Measurements from ENCODE around the gene SMG6.
A peak's percentile ranks its signal among the peaks of the same experiment; 100 is the strongest.

Gene SMG6

GRCh38 chr17:2191785-2192184, 111.8 kb downstream of the SMG6 start:
- Histone ChIP-seq H3K4me1 (ENCODE audit: control insufficient read depth, insufficient read depth, low read length) (peaks cover 51% of the 10 kb centered on the region), H3K36me3 (ENCODE audit: insufficient read depth, low read length) (peaks cover 22% of the 10 kb centered on the region), H3K27me3 (ENCODE audit: control insufficient read depth, insufficient read depth, low read length) (no peaks in the 10 kb centered on the region), H3K4me2 (ENCODE audit: low read length) (peak overlapping the region; percentile 37), H3K9me3 (replicated peaks; ENCODE audit: low read length) (no peaks in the 10 kb centered on the region), H3K9ac (ENCODE audit: low read depth, low read length) (peak overlapping the region; percentile 50), H3K4me3 (ENCODE audit: low read length) (peak overlapping the region; percentile 14)

- H3K36me3 ChIP-seq (ENCODE audit: insufficient read depth, low read length): peaks cover 27% of the 10 kb centered on the region
- no peaks in the 10 kb centered on the region for H3K9me3 ChIP-seq (replicated peaks; ENCODE audit: low read length)
- no peak overlapping the region for H3K9ac ChIP-seq (ENCODE audit: low read depth, low read length)
- H3K4me3 ChIP-seq (ENCODE audit: low read length): no peak overlapping the region
- peaks cover 51% of the 10 kb centered on the region for H3K4me1 ChIP-seq (ENCODE audit: control insufficient read depth, insufficient read depth, low read length)
- no peaks in the 10 kb centered on the region for H3K27me3 ChIP-seq (ENCODE audit: control insufficient read depth, insufficient read depth, low read length)
- no peak overlapping the region for H3K4me2 ChIP-seq (ENCODE audit: low read length)
These were observed 112.4 kb downstream of the SMG6 start for GRCh38 chr17:2191227-2191626.

- H3K9ac ChIP-seq (ENCODE audit: low read depth, low read length): no peak overlapping the region
These were observed 113.6 kb downstream of the SMG6 start for GRCh38 chr17:2190014-2190413.

GRCh38 chr17:2188971-2189630, 114.5 kb downstream of the SMG6 start:
- Histone ChIP-seq H3K4me1 (ENCODE audit: control insufficient read depth, insufficient read depth, low read length) (peaks cover 44% of the 10 kb centered on the region), H3K36me3 (ENCODE audit: insufficient read depth, low read length) (peaks cover 27% of the 10 kb centered on the region), H3K9ac (ENCODE audit: low read depth, low read length) (no peak overlapping the region), H3K9me3 (replicated peaks; ENCODE audit: low read length) (no peaks in the 10 kb centered on the region), H3K27me3 (ENCODE audit: control insufficient read depth, insufficient read depth, low read length) (no peaks in the 10 kb centered on the region), H3K4me3 (ENCODE audit: low read length) (no peak overlapping the region), H3K4me2 (ENCODE audit: low read length) (no peak overlapping the region)

More at GRCh38 chr17:2190014-2190413, 113.6 kb downstream of the SMG6 start:
- peaks cover 29% of the 10 kb centered on the region for H3K36me3 ChIP-seq (ENCODE audit: insufficient read depth, low read length)
- H3K4me3 ChIP-seq (ENCODE audit: low read length): no peak overlapping the region
- no peaks in the 10 kb centered on the region for H3K9me3 ChIP-seq (replicated peaks; ENCODE audit: low read length)
- H3K27me3 ChIP-seq (ENCODE audit: control insufficient read depth, insufficient read depth, low read length): no peaks in the 10 kb centered on the region
- no peak overlapping the region for H3K4me2 ChIP-seq (ENCODE audit: low read length)
- H3K4me1 ChIP-seq (ENCODE audit: control insufficient read depth, insufficient read depth, low read length): peaks cover 44% of the 10 kb centered on the region

GRCh38 chr17:2187758-2188157, 115.8 kb downstream of the SMG6 start:
- H3K4me3 ChIP-seq (ENCODE audit: low read length): no peak overlapping the region
- H3K4me2 ChIP-seq (ENCODE audit: low read length): no peak overlapping the region
- H3K9me3 ChIP-seq (replicated peaks; ENCODE audit: low read length): no peaks in the 10 kb centered on the region
- H3K36me3 ChIP-seq (ENCODE audit: insufficient read depth, low read length): peaks cover 26% of the 10 kb centered on the region
- no peaks in the 10 kb centered on the region for H3K27me3 ChIP-seq (ENCODE audit: control insufficient read depth, insufficient read depth, low read length)
- peaks cover 35% of the 10 kb centered on the region for H3K4me1 ChIP-seq (ENCODE audit: control insufficient read depth, insufficient read depth, low read length)
- no peak overlapping the region for H3K9ac ChIP-seq (ENCODE audit: low read depth, low read length)

- Histone ChIP-seq H3K9me3 (replicated peaks; ENCODE audit: low read length) (no peaks in the 10 kb centered on the region), H3K4me3 (ENCODE audit: low read length) (no peak overlapping the region), H3K36me3 (ENCODE audit: insufficient read depth, low read length) (peaks cover 26% of the 10 kb centered on the region), H3K4me2 (ENCODE audit: low read length) (no peak overlapping the region), H3K4me1 (ENCODE audit: control insufficient read depth, insufficient read depth, low read length) (peaks cover 34% of the 10 kb centered on the region), H3K27me3 (ENCODE audit: control insufficient read depth, insufficient read depth, low read length) (no peaks in the 10 kb centered on the region), H3K9ac (ENCODE audit: low read depth, low read length) (no peak overlapping the region)
These were observed 116.6 kb downstream of the SMG6 start for GRCh38 chr17:2186937-2187336.

GRCh38 chr17:2184993-2185931, 118.3 kb downstream of the SMG6 start:
- peaks cover 26% of the 10 kb centered on the region for H3K36me3 ChIP-seq (ENCODE audit: insufficient read depth, low read length)
- peaks cover 38% of the 10 kb centered on the region for H3K4me1 ChIP-seq (ENCODE audit: control insufficient read depth, insufficient read depth, low read length)
- no peak overlapping the region for H3K4me2 ChIP-seq (ENCODE audit: low read length)
- no peak overlapping the region for H3K9ac ChIP-seq (ENCODE audit: low read depth, low read length)
- no peaks in the 10 kb centered on the region for H3K9me3 ChIP-seq (replicated peaks; ENCODE audit: low read length)
- no peaks in the 10 kb centered on the region for H3K27me3 ChIP-seq (ENCODE audit: control insufficient read depth, insufficient read depth, low read length)
- no peak overlapping the region for H3K4me3 ChIP-seq (ENCODE audit: low read length)

- H3K9ac ChIP-seq (ENCODE audit: low read depth, low read length): no peak overlapping the region
- H3K36me3 ChIP-seq (ENCODE audit: insufficient read depth, low read length): peaks cover 24% of the 10 kb centered on the region
- peaks cover 43% of the 10 kb centered on the region for H3K4me1 ChIP-seq (ENCODE audit: control insufficient read depth, insufficient read depth, low read length)
- no peak overlapping the region for H3K4me3 ChIP-seq (ENCODE audit: low read length)
- no peaks in the 10 kb centered on the region for H3K9me3 ChIP-seq (replicated peaks; ENCODE audit: low read length)
- H3K27me3 ChIP-seq (ENCODE audit: control insufficient read depth, insufficient read depth, low read length): no peaks in the 10 kb centered on the region
- no peak overlapping the region for H3K4me2 ChIP-seq (ENCODE audit: low read length)
These were observed 120.2 kb downstream of the SMG6 start for GRCh38 chr17:2183346-2183745.

GRCh38 chr17:2181897-2182448, 121.6 kb downstream of the SMG6 start:
- Histone ChIP-seq H3K4me3 (ENCODE audit: low read length) (no peak overlapping the region), H3K9ac (ENCODE audit: low read depth, low read length) (peak overlapping the region; percentile 51), H3K4me2 (ENCODE audit: low read length) (peak overlapping the region; percentile 69), H3K9me3 (replicated peaks; ENCODE audit: low read length) (no peaks in the 10 kb centered on the region), H3K27me3 (ENCODE audit: control insufficient read depth, insufficient read depth, low read length) (no peaks in the 10 kb centered on the region), H3K4me1 (ENCODE audit: control insufficient read depth, insufficient read depth, low read length) (peaks cover 56% of the 10 kb centered on the region), H3K36me3 (ENCODE audit: insufficient read depth, low read length) (peaks cover 14% of the 10 kb centered on the region)

GRCh38 chr17:2181206-2181896, 122.2 kb downstream of the SMG6 start:
- peaks cover 8% of the 10 kb centered on the region for H3K36me3 ChIP-seq (ENCODE audit: insufficient read depth, low read length)
- H3K4me2 ChIP-seq (ENCODE audit: low read length): peak overlapping the region; percentile 69
- H3K4me1 ChIP-seq (ENCODE audit: control insufficient read depth, insufficient read depth, low read length): peaks cover 63% of the 10 kb centered on the region
- H3K4me3 ChIP-seq (ENCODE audit: low read length): no peak overlapping the region
- no peaks in the 10 kb centered on the region for H3K9me3 ChIP-seq (replicated peaks; ENCODE audit: low read length)
- H3K27me3 ChIP-seq (ENCODE audit: control insufficient read depth, insufficient read depth, low read length): no peaks in the 10 kb centered on the region
- peak overlapping the region; percentile 51 for H3K9ac ChIP-seq (ENCODE audit: low read depth, low read length)

- Histone ChIP-seq H3K9ac (ENCODE audit: low read depth, low read length) (peak overlapping the region; percentile 51), H3K27me3 (ENCODE audit: control insufficient read depth, insufficient read depth, low read length) (no peaks in the 10 kb centered on the region), H3K9me3 (replicated peaks; ENCODE audit: low read length) (no peaks in the 10 kb centered on the region), H3K36me3 (ENCODE audit: insufficient read depth, low read length) (peaks cover 5% of the 10 kb centered on the region), H3K4me1 (ENCODE audit: control insufficient read depth, insufficient read depth, low read length) (peaks cover 63% of the 10 kb centered on the region), H3K4me2 (ENCODE audit: low read length) (peak overlapping the region; percentile 69), H3K4me3 (ENCODE audit: low read length) (no peak overlapping the region)
These were observed 122.8 kb downstream of the SMG6 start for GRCh38 chr17:2180768-2181167.

Data from skeletal muscle satellite cell (primary cell).